HepG2 (cell line): ENCODE results near the gene PRKCZ. TPM values are rescaled to one million over a fixed set of nuclear protein-coding genes. Genes with fewer than 3 reads are reported as not detected.

Experiments used
- DMAP1 ChIP-seq: IDR thresholded peaks from 2 replicates; pipeline ENCODE4 v1.6.1; 2016
- DRAP1 ChIP-seq: IDR thresholded peaks from 2 replicates; pipeline ENCODE4 v1.6.1; 2016; ENCODE audit warnings: missing genetic modification reagents, missing compliant biosample characterization
- GABPA ChIP-seq, 2 experiments: IDR thresholded peaks; 2 replicates each; pipeline ENCODE4 v1.6.1; 2011 to 2016; ENCODE audit warnings: low read depth in 2 of 2, low read length in 1 of 2, missing biosample characterization in 1 of 2, missing genetic modification characterization in 1 of 2
- ISL2 ChIP-seq: sonication (generic); formaldehyde crosslinking; IDR thresholded peaks from 2 replicates; pipeline ENCODE4 v1.5.0; 2020; ENCODE audit warnings: missing genetic modification reagents
- MBNL3 ChIP-seq: fragments of 250-450 bp; sonication (Bioruptor Pico); conservative IDR thresholded peaks from 2 replicates; pipeline ENCODE4 v1.8.0; 2022; ENCODE audit warnings: mild to moderate bottlenecking, inconsistent platforms
- MTA1 ChIP-seq: sonication (generic); formaldehyde crosslinking; IDR thresholded peaks from 2 replicates; pipeline ENCODE4 v1.4.0; 2020; ENCODE audit warnings: missing genetic modification reagents, mild to moderate bottlenecking, borderline replicate concordance
- MYNN ChIP-seq: sonication (generic); formaldehyde crosslinking; IDR thresholded peaks from 2 replicates; pipeline ENCODE4 v1.4.0; 2020; ENCODE audit warnings: mild to moderate bottlenecking, low read depth, missing genetic modification reagents
- NCOR1 ChIP-seq: fragments of 200-600 bp; sonication (generic); IDR thresholded peaks from 2 replicates; pipeline ENCODE4 v1.7.0; 2017; ENCODE audit warnings: antibody characterized with exemption, low read length, borderline replicate concordance
- NFKB2 ChIP-seq: sonication (generic); formaldehyde crosslinking; IDR thresholded peaks from 2 replicates; pipeline ENCODE4 v1.4.0; 2020; ENCODE audit warnings: missing genetic modification reagents, borderline replicate concordance
- NR3C1 ChIP-seq: sonication (generic); formaldehyde crosslinking; IDR thresholded peaks from 2 replicates; pipeline ENCODE4 v1.4.0; 2020; ENCODE audit warnings: missing genetic modification reagents
- RBM22 ChIP-seq: fragments of 200-400 bp; formaldehyde crosslinking; optimal IDR thresholded peaks from 2 replicates; pipeline ENCODE3; 2017; ENCODE audit warnings: mild to moderate bottlenecking, low read length, moderate library complexity
- RFX1 ChIP-seq: fragments of 450-650 bp; IDR thresholded peaks from 2 replicates; pipeline ENCODE4 v1.6.1; 2017
- RXRB ChIP-seq: IDR thresholded peaks from 2 replicates; pipeline ENCODE4 v1.6.1; 2016; ENCODE audit warnings: borderline replicate concordance, missing genetic modification reagents, missing compliant biosample characterization
- SALL1 ChIP-seq: sonication (generic); formaldehyde crosslinking; IDR thresholded peaks from 2 replicates; pipeline ENCODE4 v1.8.0; 2022; ENCODE audit warnings: mild to moderate bottlenecking, missing genetic modification reagents
- SIX4 ChIP-seq: sonication (generic); formaldehyde crosslinking; IDR thresholded peaks from 2 replicates; pipeline ENCODE4 v1.4.0; 2020; ENCODE audit warnings: missing genetic modification reagents
- TCF7 ChIP-seq: sonication (generic); IDR thresholded peaks from 2 replicates; pipeline ENCODE4 v1.6.1; 2016; ENCODE audit warnings: antibody characterized with exemption, low read depth
- THAP8 ChIP-seq: sonication (generic); formaldehyde crosslinking; IDR thresholded peaks from 2 replicates; pipeline ENCODE4 v1.5.1; 2020; ENCODE audit warnings: missing genetic modification reagents, mild to moderate bottlenecking, borderline replicate concordance
- ZNF263 ChIP-seq: sonication (generic); formaldehyde crosslinking; IDR thresholded peaks from 2 replicates; pipeline ENCODE4 v1.4.0; 2020; ENCODE audit warnings: missing genetic modification reagents
- ZNF432 ChIP-seq: sonication (generic); formaldehyde crosslinking; IDR thresholded peaks from 2 replicates; pipeline ENCODE4 v1.5.0; 2020; ENCODE audit warnings: missing genetic modification reagents, mild to moderate bottlenecking, borderline replicate concordance
- ZNF761 ChIP-seq: sonication (generic); formaldehyde crosslinking; conservative IDR thresholded peaks from 2 replicates; pipeline ENCODE4 v1.4.0; 2020; ENCODE audit warnings: mild to moderate bottlenecking, missing genetic modification reagents
- ZSCAN29 ChIP-seq: sonication (generic); formaldehyde crosslinking; conservative IDR thresholded peaks from 2 replicates; pipeline ENCODE4 v1.4.0; 2020; ENCODE audit warnings: mild to moderate bottlenecking, missing genetic modification reagents
- ZSCAN30 ChIP-seq: sonication (generic); formaldehyde crosslinking; IDR thresholded peaks from 2 replicates; pipeline ENCODE4 v1.5.0; 2020; ENCODE audit warnings: mild to moderate bottlenecking, missing genetic modification reagents
- polyA plus RNA-seq, 8 experiments: library from polyadenylated mRNA; depleted of rRNA in 3 of 8; stranded (reverse) in 7 of 8; unstranded in 1 of 8; fragments of >200 nt; fragmentation: Illumina TruSeq in 4 of 8; extraction: Trizol in 4 of 8; gene quantifications; 2 replicates each; pipeline versions ENCODE4 v1.2.1 to v1.2.3, GENCODE V29; 2011 to 2016; ENCODE audit warnings: low read depth in 4 of 8, missing spikeins in 1 of 8, mixed read lengths in 1 of 8; ENCODE audit not compliant: insufficient read depth in 1 of 8
- total RNA-seq, 5 experiments: library from RNA; depleted of rRNA; stranded (reverse); fragments of >200 nt; fragmentation: Illumina TruSeq; extraction: Trizol; gene quantifications; 2 replicates each; pipeline ENCODE4 v1.2.3, GENCODE V29; 2016; ENCODE audit warnings: low read depth in 1 of 5
- TF ChIP-seq, protein P1 (sequence below): IDR thresholded peaks from 2 replicates; pipeline ENCODE4 v1.6.1; 2016; ENCODE audit warnings: low read depth, borderline replicate concordance
- TF ChIP-seq, protein P2 (sequence below): sonication (generic); formaldehyde crosslinking; IDR thresholded peaks from 2 replicates; pipeline ENCODE4 v1.4.0; 2020; ENCODE audit warnings: missing genetic modification reagents
- TF ChIP-seq, protein P3 (sequence below): IDR thresholded peaks from 2 replicates; pipeline ENCODE4 v1.6.1; 2012; ENCODE audit warnings: inconsistent platforms
- TF ChIP-seq, protein P4 (sequence below): sonication (generic); formaldehyde crosslinking; IDR thresholded peaks from 2 replicates; pipeline ENCODE4 v1.8.0; 2022; ENCODE audit warnings: mild to moderate bottlenecking, missing genetic modification reagents; ENCODE audit not compliant: insufficient replicate concordance

Gene PRKCZ
- total and polyA plus RNA-seq, 2 of the 13 experiments (the other 11 are each of a cell fraction or from before 2014, with no cell fraction given), result 34.7 to 85.2 TPM

GRCh38 chr1:2233997-2234761 is 184.0 kb downstream of the PRKCZ start (continued):
- TF ChIP-seq RXRB (CRISPR knock-in tag) (peak; percentile 83), THAP8 (CRISPR knock-in tag) (0 out of 2 replicates have a peak, but pooled peaks have one; percentile 41), ISL2 (peak; percentile 78), ZNF432 (CRISPR knock-in tag) (no peak), NFKB2 (CRISPR knock-in tag) (peak; percentile 30; the same call in 1 of the 2 replicates), DMAP1 (peak; percentile 91), RFX1 (no peak), MTA1 (CRISPR knock-in tag) (peak; percentile 47; the same call in 1 of the 2 replicates), NCOR1 (peak; percentile 96), ZNF263 (CRISPR knock-in tag) (peak; percentile 43), ZSCAN30 (CRISPR knock-in tag) (0 out of 2 replicates have a peak, but pooled peaks have one; percentile 51), NR3C1 (no peak), TCF7 (peak; percentile 23; the same call in 1 of the 2 replicates), GABPA (IDR thresholded peaks at IDR 0.05; ENCODE audit: low read depth, low read length) (no peak), GABPA (CRISPR knock-in tag; IDR thresholded peaks at IDR 0.05; ENCODE audit: low read depth) (peak; percentile 35; the same call in 1 of the 2 replicates), ZNF761 (no peak), RBM22 (peak; percentile 53), MBNL3 (CRISPR knock-in tag) (no peak), SALL1 (peak; percentile 80), MYNN (CRISPR knock-in tag) (no peak), SIX4 (CRISPR knock-in tag) (no peak), ZSCAN29 (CRISPR knock-in tag) (peak; percentile 52; the same call in 1 of the 2 replicates), DRAP1 (CRISPR knock-in tag) (peak; percentile 39; the same call in 1 of the 2 replicates)
- TF ChIP-seq, protein P1, sequence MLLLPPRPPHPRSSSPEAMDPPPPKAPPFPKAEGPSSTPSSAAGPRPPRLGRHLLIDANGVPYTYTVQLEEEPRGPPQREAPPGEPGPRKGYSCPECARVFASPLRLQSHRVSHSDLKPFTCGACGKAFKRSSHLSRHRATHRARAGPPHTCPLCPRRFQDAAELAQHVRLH (CRISPR knock-in tag), result no peak; the same call in 1 of the 2 replicates
- TF ChIP-seq, protein P2, sequence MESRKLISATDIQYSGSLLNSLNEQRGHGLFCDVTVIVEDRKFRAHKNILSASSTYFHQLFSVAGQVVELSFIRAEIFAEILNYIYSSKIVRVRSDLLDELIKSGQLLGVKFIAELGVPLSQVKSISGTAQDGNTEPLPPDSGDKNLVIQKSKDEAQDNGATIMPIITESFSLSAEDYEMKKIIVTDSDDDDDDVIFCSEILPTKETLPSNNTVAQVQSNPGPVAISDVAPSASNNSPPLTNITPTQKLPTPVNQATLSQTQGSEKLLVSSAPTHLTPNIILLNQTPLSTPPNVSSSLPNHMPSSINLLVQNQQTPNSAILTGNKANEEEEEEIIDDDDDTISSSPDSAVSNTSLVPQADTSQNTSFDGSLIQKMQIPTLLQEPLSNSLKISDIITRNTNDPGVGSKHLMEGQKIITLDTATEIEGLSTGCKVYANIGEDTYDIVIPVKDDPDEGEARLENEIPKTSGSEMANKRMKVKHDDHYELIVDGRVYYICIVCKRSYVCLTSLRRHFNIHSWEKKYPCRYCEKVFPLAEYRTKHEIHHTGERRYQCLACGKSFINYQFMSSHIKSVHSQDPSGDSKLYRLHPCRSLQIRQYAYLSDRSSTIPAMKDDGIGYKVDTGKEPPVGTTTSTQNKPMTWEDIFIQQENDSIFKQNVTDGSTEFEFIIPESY (CRISPR knock-in tag), result peak; percentile 70
- TF ChIP-seq, protein P3, sequence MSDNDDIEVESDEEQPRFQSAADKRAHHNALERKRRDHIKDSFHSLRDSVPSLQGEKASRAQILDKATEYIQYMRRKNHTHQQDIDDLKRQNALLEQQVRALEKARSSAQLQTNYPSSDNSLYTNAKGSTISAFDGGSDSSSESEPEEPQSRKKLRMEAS, result peak; percentile 74
- TF ChIP-seq, protein P4, sequence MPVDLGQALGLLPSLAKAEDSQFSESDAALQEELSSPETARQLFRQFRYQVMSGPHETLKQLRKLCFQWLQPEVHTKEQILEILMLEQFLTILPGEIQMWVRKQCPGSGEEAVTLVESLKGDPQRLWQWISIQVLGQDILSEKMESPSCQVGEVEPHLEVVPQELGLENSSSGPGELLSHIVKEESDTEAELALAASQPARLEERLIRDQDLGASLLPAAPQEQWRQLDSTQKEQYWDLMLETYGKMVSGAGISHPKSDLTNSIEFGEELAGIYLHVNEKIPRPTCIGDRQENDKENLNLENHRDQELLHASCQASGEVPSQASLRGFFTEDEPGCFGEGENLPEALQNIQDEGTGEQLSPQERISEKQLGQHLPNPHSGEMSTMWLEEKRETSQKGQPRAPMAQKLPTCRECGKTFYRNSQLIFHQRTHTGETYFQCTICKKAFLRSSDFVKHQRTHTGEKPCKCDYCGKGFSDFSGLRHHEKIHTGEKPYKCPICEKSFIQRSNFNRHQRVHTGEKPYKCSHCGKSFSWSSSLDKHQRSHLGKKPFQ (CRISPR knock-in tag), result peak; percentile 48
